GM21619 (cell line): Measurements from ENCODE around the gene SOX1.

Experiments used
- ATAC-seq: cut with Tn5 transposase; IDR thresholded peaks from one replicate; pipeline ENCODE4 v1.9.1; 2021; ENCODE audit not compliant: unreplicated experiment

SOX1 gene

DNA sequence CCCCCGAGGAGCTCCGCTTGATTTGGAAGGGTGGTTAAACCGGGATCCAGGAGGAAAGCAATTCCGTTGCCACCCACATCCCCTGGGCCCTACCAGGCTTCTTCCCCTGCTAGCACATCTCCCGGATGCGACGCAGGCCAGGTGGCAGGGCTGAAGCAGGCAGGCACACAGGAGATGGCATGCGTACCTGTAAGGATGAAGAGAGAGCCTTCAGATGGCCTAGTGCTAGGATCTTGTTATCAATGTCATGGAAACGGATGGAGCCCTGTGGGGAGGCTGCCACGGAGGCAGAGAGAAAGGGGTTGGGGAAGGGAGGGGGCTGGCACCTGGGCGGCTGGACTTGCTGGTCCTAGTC lies 8.5 kb upstream of the SOX1 start:
- no peak for ATAC-seq

DNA sequence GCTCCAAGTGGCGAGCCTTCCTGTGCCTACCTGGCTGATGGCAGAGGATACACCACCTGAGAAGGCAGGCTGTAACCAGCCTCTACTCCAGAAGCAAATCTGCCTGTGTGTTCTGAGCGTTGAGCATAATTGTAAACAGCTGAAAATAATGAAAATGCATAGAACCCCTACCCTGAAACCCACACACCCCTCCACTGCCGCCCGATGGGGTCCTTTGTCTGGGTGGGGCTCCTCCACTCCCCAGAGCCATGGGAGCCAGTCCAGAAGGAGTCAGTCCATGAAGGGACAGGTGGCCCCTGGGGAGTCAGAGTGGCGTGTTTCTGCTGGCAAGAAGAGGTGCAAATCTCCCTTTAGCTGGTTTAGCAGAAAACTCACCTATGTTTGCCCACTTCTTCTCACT lies 8.0 kb upstream of the SOX1 start:
- ATAC-seq = no peak

DNA sequence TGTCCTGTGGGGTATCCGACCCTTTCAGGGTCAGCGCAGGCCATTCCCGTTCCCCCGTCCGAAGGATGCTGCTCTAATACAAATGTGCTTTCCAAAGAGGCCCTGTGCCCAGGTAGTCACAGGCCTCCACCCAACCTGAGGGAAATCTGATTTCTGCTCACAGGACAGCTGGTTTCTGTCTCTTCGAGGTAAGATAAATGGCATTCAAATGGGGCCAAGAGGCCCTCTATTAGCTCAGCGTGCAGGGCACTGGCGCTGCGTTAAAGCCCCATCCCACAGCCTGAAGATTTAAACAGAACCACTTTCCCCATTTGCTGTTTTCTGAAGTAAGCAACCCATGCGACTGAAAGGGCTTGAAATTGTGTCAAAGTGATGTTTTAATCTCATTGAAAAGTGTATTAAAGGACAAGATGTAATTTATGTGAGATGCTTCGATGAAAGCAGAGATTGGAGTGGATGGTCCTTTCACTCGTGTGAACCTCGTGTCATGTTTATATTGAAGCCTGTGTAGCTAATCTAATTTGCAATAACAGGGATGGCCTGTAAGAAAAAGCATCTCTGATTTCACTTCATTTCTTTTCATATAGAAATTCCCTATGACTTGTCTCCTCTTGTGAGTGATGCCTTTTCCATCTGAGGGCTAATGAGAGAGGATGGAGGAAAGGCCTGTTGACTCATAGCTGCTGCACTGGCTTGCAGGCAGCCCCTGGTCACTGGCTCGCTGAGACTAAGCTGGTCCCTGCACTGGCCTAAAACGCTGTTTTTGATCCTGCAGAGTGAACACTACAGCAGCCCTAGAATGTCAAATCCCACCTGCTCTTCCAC lies 7.3 kb upstream of the SOX1 start:
- ATAC-seq = no peak

DNA sequence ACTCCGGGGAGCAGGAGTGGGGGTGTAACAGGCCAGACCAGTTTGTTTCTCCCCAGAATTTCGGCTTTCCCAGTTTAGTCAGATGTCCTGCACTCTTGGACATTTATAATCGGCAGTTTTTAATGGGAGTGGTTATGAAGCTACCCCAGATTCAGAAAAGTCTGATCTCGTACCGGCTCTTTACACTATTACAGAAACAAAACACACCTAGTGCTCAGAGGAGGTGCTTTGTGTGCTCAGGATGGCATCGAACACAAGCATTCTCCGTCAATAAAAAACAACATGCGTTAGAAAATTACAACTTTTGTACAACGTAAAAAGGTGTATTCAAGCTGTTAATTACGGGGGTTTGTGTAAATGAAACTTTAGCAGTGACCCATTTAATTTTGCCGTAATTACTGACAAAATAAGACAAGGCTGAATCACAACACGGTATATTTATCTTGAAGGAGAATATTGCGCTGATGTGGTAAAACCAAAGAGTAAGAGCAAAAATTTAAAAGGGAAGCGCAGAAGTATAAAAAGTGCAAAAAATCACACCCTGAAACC lies 6.6 kb upstream of the SOX1 start:
- ATAC-seq = no peak

DNA sequence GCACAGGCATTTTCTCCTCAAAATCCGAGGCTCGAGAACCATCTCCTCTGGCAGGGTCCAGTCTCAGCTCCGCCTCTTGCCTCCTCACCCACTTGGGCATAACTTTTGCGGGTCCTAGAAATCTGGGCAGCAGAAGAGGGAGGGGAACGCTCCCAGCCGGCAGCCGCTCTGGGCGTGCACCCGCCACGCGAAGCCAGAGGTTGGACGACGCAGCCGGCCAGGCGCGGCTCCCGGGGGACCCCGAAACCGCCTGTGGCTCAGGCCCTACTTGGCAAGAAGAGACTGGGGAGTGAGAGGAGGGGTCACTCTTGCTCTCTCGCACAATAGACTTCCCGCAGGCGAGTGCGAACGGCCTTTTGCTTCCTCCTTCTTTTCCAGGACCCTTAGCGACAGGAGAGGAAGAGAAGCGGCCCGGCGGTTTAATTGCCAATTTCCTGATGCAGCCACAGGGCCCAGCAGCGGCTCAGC lies 6.0 kb upstream of the SOX1 start:
- ATAC-seq = no peak

DNA sequence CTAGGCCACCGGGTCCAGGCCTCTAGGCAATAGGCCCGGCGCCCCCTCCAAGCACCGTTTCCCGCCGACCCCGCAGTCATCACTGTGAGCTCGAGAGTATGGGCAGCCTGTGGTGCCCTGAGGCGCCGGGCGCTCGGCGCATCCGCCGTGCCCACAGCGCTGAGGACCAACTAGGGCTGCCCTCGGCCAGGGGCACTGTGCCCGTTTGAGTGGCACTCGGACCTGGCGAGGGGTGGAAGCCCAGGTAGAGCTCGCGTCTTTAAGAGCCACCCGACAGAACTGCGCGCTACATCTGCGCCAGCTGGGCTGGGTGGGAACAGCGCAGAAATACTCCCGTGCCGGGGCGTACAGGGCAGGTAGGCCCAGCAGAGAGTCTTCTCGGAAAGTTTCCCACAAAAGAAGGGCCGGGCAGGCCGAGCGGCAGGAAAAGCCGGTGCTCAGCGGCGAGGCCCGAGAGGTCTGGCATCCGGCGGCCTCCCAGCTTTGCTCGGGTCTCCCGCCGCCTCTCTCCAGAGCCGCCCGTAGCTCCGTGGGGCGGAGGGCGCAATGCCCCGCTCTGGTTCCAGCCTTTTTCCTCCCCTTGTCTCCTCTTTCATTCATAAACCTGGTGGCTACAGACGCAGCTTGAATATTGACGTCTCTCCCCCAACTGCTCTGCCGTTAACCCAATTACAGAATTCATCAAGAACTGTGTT lies 5.4 kb upstream of the SOX1 start:
- ATAC-seq = no peak

DNA sequence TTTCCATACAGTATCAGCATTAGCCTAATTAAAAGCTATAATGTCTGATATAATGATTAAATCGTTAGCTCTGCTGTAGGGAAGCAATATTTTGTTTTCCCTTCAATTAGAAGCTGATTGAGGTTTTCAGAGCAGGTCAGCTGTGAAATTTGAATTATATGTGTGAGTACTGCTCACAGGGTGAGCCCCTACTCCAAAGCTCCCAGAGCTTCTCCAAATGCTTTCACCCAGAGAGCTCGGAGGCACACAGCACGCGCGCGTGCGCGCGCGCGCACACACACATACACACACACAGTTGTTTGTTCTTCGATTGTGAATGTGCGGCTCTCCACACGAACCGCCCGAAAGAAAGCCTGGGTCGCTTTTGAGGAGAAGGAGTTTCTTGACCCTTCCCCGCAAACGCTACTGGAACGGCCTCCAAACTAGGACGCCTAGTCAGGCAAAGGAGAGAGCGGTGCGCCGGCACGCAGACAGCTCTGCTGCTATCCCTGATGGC lies 4.8 kb upstream of the SOX1 start:
- ATAC-seq = no peak

DNA sequence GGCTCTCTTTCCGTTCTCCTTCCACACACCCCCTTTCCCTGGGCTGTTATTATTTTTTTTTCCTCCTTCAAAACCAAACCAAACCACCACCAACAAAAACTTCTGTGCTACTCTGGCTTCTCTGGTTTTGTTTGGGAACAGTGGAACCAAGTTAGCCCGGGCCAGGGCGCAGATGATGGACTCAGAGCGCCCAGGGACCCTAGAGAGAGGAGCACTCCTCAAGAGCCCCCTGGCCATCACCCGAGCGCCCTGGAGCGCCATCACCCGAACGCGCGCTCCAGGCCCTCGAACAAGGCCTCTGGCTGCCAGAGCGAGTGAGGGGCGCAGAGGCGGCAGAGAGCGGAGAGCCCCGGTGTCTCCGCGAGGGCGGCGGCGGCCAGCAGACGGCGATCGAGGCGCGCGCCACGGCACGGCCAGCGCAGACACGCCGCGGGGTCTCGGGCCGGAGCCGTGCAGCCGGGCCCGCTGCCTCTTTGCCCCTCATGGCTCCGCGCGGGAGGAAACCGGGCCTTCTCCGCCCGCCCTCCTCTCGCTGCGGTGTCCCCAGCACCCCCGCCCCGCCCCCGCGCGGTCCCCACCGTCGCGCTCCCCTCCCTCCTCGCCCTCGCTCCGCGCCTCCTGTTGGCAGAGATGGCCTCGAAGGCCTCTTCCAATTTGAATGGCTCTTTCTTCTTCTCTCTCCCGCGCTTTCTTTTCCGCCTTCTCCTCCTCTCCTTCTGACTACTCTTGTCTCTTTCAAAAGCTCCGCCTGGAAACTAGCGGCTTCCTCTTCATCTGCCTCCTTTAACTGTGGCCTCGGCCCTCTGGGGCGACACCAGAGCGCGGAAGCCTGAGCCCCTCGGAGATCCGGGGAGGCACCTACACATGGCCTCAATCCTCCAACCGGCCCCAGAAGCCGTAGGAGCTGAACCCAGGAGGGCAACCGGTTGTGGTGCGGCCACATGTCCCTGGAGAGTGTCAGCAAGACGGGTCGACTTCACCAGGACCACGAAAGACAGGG lies 4.1 kb upstream of the SOX1 start:
- no peak for ATAC-seq

DNA sequence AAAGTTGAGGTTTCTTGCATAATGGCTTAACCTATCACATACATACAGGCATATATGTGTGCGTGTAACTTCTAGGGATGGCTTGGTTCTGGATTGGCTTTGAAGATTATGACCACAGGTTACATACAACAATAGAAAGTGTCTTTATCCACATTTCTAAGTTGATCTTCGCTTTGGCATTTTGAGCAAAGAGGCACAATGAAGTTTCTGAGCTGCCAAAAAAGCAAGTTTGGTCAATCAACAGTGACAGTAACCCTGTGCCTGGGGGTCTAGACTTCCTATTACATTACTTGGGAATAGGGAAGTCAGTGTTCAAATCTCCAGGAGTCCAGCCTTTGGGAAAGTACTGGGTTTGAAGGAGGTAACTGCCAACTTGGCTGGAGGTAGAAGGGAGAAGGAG lies 3.1 kb upstream of the SOX1 start:
- no peak for ATAC-seq

DNA sequence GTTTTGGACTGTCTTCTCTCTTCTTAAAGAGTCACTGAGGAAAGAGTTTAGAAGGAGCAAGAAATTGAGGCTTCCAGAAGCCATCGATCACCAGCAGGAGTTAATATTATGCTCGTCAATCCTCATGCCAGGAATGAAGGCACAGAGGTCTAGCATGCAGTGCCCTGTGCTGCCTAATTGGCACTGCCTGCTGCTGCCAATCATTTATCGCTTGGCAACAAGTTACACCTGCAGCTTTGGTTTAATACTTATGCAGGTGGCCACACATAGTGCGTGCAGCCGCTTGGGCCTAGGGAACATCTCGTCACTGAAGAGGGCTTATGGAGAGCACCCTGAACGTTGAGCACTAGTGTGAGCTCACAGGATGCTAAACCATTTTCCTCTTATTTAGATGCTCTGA lies 2.7 kb upstream of the SOX1 start:
- no peak for ATAC-seq

DNA sequence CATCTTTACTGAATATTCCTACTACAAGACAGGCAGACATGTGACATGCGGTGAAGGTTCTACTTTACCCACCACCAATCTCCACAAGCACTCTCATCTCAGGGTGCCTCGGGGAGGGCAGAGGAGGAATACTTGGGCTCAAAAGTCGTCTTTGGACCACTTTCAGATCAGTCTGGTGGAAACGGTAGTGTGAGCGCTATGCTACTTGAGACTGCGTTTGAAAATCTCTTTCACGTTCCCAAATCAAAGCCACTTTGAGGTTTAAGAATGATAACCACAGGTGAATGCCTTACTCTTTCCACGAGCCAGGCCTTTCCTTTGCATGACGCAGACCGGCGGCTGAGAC lies 1.5 kb upstream of the SOX1 start:
- ATAC-seq = no peak

DNA sequence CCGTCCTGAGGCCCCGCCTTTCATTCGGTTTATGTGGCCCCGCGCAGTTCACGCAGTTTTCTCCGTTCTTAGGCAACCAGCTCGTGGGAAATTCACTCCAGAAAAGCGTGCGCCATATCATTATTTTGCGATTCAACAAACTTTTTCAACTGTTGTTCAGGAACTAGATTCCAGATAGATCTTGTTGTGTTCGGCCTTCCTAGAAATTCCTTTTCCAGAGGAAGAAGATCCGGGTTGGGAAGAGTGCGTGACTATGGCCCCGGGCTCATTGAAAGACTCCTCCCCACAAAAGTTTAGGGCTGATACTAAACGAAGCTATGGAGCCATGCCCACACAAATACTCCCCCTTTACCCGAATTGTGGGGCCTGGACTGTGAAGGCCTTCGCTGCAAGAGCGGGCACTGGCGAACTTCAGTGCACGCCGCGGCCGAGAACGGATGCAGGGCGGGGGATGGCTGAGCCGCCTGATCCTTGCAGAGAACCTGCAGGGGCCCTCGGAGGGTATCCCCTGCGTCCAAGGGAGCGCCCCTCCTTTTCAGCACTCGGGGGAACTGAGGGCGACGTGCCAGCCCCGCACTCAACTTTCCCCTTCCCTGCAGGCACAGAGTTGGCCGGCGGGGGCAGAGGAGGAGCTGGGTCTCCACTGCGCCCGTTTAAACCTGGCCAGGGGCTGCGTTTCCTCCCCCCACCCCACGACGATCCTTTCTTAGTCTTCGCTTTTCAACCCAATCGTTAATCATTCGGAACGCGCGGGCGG lies 904 bp upstream of the SOX1 start:
- no peak for ATAC-seq

DNA sequence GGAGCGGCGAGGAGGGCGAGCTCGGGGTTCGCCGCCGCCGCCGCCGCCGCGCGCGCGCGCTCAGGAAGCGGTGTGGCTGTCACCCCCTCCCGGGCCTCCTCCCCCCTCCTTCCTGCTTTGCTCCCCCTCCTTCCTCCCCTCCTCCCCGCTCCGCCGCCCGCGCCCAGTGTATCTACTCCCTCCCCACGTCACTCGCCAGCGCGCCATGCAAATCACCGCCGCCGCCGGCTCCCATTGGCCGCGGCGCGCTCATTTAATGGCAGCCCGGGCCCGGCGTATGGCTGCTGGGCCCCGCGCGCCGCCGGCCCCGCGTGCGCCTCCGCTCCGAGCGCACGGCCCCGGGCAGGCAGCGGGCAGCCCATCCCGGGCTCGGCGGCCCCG lies 335 bp upstream of the SOX1 start:
- no peak for ATAC-seq

DNA sequence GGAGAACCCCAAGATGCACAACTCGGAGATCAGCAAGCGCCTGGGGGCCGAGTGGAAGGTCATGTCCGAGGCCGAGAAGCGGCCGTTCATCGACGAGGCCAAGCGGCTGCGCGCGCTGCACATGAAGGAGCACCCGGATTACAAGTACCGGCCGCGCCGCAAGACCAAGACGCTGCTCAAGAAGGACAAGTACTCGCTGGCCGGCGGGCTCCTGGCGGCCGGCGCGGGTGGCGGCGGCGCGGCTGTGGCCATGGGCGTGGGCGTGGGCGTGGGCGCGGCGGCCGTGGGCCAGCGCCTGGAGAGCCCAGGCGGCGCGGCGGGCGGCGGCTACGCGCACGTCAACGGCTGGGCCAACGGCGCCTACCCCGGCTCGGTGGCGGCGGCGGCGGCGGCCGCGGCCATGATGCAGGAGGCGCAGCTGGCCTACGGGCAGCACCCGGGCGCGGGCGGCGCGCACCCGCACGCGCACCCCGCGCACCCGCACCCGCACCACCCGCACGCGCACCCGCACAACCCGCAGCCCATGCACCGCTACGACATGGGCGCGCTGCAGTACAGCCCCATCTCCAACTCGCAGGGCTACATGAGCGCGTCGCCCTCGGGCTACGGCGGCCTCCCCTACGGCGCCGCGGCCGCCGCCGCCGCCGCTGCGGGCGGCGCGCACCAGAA lies 1.1 kb downstream of the SOX1 start:
- ATAC-seq = no peak

DNA sequence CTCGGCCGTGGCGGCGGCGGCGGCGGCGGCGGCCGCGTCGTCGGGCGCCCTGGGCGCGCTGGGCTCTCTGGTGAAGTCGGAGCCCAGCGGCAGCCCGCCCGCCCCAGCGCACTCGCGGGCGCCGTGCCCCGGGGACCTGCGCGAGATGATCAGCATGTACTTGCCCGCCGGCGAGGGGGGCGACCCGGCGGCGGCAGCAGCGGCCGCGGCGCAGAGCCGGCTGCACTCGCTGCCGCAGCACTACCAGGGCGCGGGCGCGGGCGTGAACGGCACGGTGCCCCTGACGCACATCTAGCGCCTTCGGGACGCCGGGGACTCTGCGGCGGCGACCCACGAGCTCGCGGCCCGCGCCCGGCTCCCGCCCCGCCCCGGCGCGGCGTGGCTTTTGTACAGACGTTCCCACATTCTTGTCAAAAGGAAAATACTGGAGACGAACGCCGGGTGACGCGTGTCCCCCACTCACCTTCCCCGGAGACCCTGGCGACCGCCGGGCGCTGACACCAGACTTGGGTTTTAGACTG lies 1.7 kb downstream of the SOX1 start:
- ATAC-seq = no peak

DNA sequence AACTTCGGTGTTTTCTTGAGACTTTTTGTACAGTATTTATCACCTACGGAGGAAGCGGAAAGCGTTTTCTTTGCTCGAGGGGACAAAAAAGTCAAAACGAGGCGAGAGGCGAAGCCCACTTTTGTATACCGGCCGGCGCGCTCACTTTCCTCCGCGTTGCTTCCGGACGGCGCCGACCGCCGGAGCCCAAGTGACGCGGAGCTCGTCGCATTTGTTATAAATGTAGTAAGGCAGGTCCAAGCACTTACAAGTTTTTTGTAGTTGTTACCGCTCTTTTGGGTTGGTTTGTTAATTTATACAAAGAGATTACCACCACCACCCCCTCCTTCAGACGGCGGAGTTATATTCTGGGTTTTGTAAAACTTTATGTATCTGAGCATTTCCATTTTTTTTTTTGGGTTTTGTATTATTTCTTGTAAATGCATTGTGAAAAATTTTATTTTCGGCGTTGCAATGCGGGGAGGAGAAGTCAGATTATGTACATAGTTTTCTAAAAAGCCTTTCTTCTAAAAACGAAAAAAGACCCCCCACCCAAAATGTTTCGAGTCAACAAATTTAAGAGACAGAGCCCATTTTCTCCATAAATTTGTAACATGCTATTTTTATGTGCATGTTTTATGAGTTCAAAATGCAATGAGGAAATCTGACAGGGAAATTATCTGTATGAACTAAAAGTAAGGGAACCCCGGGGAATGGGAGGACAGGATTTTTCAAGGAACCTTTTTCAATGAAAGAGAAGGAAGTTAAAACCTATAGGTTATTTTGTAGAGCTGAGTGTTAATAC lies 2.3 kb downstream of the SOX1 start:
- ATAC-seq = no peak

DNA sequence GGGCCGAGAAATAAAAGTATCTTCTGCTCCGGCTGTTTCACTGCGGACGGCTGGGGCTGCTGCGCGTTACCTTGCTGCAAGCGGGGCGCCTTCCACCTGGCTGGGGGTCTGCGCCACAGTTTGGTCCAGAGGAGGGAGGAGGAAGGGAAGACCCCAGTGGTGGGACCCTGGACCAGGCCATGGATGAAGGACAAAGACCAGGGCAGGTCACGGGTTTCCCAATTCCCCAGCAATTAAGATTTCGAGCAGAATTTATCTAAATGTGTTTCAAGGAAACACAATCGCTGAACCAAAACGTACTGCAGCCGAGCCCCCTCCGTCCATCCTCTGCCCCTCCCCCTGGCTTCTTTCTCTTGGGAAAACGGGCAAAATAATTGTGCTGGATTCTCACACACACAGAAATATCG lies 2.9 kb downstream of the SOX1 start:
- ATAC-seq = no peak

DNA sequence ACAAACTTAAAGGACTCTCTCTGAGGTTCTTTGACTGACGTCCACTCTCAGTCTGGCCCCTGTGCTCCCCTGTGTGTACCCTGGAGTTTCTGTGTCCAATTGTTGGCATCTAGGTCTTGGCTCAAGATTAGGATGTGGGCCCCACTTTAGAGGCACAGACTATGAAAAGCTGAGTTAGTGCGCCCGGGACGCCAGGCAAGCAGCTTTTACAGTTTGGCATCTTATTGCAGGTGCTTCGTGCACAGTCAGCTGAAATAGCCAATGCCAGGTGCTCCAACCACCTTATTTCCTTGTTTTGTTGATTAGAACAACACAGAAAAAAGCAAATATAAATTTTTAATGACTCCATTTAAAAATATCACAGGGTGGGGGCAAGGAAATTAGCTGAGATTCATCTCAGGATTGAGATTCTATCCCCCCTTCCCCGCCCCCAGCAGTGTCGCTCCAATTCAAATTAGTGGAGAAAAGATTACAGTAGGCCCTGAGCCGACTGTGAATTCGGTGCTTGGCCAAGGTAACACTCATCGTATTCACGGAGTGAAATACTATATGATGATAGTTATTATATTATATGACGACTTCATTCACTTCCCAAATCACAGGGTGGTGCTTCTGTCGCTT lies 4.3 kb downstream of the SOX1 start:
- ATAC-seq = no peak
